GM18858 (cell line): Measurements from ENCODE around the gene ZNRF3.
"Not testable (repeated sequence)": the region's sequence is repeated elsewhere in the genome, so short reads cannot be mapped to it uniquely, and the experiment has no call there.

Experiments used
- ATAC-seq: cut with Tn5 transposase; IDR thresholded peaks from one replicate; pipeline ENCODE4 v1.9.1; 2021; ENCODE audit not compliant: unreplicated experiment

ZNRF3 gene

GRCh38 chr22:29003975-29004646 lies 120.7 kb downstream of the ZNRF3 start:
- no peak for ATAC-seq

- ATAC-seq = no peak
These were observed 121.4 kb downstream of the ZNRF3 start for GRCh38 chr22:29004647-29005371.

GRCh38 chr22:29005754-29006153 lies 122.4 kb downstream of the ZNRF3 start:
- not testable (repeated sequence) for ATAC-seq

- ATAC-seq = no peak
These were observed 123.0 kb downstream of the ZNRF3 start for GRCh38 chr22:29006346-29006745.

GRCh38 chr22:29009148-29009547 lies 125.8 kb downstream of the ZNRF3 start:
- ATAC-seq = no peak

GRCh38 chr22:29011240-29012100 lies 128.1 kb downstream of the ZNRF3 start:
- ATAC-seq = no peak

GRCh38 chr22:29012101-29012433 lies 128.7 kb downstream of the ZNRF3 start:
- ATAC-seq = no peak

GRCh38 chr22:29012952-29013351 lies 129.6 kb downstream of the ZNRF3 start:
- no peak for ATAC-seq

GRCh38 chr22:29014293-29014692 lies 130.9 kb downstream of the ZNRF3 start:
- no peak for ATAC-seq

- no peak for ATAC-seq
These were observed 131.4 kb downstream of the ZNRF3 start for GRCh38 chr22:29014773-29015172.

GRCh38 chr22:29016067-29016938 lies 132.9 kb downstream of the ZNRF3 start:
- no peak for ATAC-seq

- ATAC-seq = no peak
These were observed 135.2 kb downstream of the ZNRF3 start for GRCh38 chr22:29018293-29019189.

GRCh38 chr22:29022101-29022817 lies 138.9 kb downstream of the ZNRF3 start:
- no peak for ATAC-seq

- no peak for ATAC-seq
These were observed 139.9 kb downstream of the ZNRF3 start for GRCh38 chr22:29023172-29023796.

GRCh38 chr22:29026579-29026978 lies 143.2 kb downstream of the ZNRF3 start:
- ATAC-seq = no peak

GRCh38 chr22:29028468-29028867 lies 145.1 kb downstream of the ZNRF3 start:
- no peak for ATAC-seq

GRCh38 chr22:29029202-29030000 lies 146.0 kb downstream of the ZNRF3 start:
- ATAC-seq = no peak
